Stomach (tissue), 4 donors: ENCODE results near the gene PCDHGC4.

Source experiments
- POLR2A ChIP-seq, 4 donors: fragments of 450-650 bp; IDR thresholded peaks; one replicate each; pipeline ENCODE4 v1.6.1; 2016; ENCODE audit warnings: antibody characterized with exemption in 4 of 4, control low read depth in 2 of 4, mild to moderate bottlenecking in 1 of 4, moderate library complexity in 1 of 4
- TF ChIP-seq, protein P1 (sequence below), 7 experiments: fragments of 450-650 bp in 4 of 7; fragments of 200-600 bp in 3 of 7; sonication (generic) in 3 of 7; IDR thresholded peaks; one replicate each; pipeline ENCODE4 v1.5.1; 2016 to 2019; ENCODE audit warnings: antibody characterized with exemption in 7 of 7, control low read depth in 2 of 7, mild to moderate bottlenecking in 1 of 7

DNA sequence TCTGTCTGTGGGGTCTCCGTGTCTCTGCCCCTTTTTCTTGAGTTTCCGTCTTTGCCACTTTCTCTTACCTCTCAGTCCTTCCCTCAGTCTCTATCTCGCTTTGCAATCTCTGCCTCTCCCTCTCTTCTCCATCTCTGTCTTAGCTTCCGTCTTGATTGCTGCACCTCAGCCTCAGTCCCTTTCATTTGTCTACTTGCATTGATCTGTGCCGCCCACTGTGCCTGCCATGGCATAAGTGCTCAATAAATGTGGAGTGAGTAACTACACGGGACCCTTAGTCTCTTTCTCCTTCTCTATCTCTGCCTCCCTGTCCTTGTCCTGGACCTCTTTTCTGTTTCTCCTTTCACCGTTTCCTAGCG, 10.6 kb downstream of the PCDHGC4 start:
- TF ChIP-seq, protein P1, sequence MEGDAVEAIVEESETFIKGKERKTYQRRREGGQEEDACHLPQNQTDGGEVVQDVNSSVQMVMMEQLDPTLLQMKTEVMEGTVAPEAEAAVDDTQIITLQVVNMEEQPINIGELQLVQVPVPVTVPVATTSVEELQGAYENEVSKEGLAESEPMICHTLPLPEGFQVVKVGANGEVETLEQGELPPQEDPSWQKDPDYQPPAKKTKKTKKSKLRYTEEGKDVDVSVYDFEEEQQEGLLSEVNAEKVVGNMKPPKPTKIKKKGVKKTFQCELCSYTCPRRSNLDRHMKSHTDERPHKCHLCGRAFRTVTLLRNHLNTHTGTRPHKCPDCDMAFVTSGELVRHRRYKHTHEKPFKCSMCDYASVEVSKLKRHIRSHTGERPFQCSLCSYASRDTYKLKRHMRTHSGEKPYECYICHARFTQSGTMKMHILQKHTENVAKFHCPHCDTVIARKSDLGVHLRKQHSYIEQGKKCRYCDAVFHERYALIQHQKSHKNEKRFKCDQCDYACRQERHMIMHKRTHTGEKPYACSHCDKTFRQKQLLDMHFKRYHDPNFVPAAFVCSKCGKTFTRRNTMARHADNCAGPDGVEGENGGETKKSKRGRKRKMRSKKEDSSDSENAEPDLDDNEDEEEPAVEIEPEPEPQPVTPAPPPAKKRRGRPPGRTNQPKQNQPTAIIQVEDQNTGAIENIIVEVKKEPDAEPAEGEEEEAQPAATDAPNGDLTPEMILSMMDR (IDR thresholded peaks at IDR 0.05) = no peak
- no peak for TF ChIP-seq POLR2A (IDR thresholded peaks at IDR 0.05)
